Prostate gland (tissue), 2 donors: ENCODE measurements around the gene PCOLCE2. TPM values are rescaled to one million over a fixed set of nuclear protein-coding genes. Genes with fewer than 3 reads are reported as not detected.

Experiments
- DNase-seq: peaks from one replicate; pipeline ENCODE4 v3.0.0-alpha.2; 2019; ENCODE audit warnings: low spot score
- H3K27ac ChIP-seq, 2 donors: fragments of 200-600 bp; sonication (generic); 2 replicates each; pipeline ENCODE4 v1.5.1; 2017 to 2019
- H3K27me3 ChIP-seq: fragments of 200-600 bp; sonication (generic); replicated peaks from 2 replicates; pipeline ENCODE4 v1.5.1; 2019; ENCODE audit not compliant: insufficient read depth
- H3K36me3 ChIP-seq, 2 donors: fragments of 200-600 bp; sonication (generic); 1 replicate in 1 of 2; 2 replicates in 1 of 2; pipeline versions ENCODE4 v1.5.1 to v1.8.1; 2017 to 2019
- H3K4me1 ChIP-seq: fragments of 200-600 bp; sonication (generic); replicated peaks from 2 replicates; pipeline ENCODE4 v1.5.1; 2019
- H3K4me3 ChIP-seq, 2 donors: fragments of 200-600 bp; sonication (generic); 2 replicates each; pipeline ENCODE4 v1.5.1; 2017 to 2019
- H3K9me3 ChIP-seq: fragments of 200-600 bp; sonication (generic); 2 replicates; pipeline ENCODE4 v1.5.1; 2017
- POLR2A ChIP-seq: fragments of 450-650 bp; IDR thresholded peaks from one replicate; pipeline ENCODE4 v1.6.1; 2016; ENCODE audit warnings: antibody characterized with exemption, mild to moderate bottlenecking
- POLR2AphosphoS5 ChIP-seq: sonication (generic); formaldehyde crosslinking; IDR thresholded peaks from one replicate; pipeline ENCODE4 v1.6.1; 2017; ENCODE audit warnings: antibody characterized with exemption
- WGBS: methylation state at CpG from one replicate; pipeline ENCODE4 v1.1.5; 2018; 5-methylcytosine and 5-hydroxymethylcytosine counted together
- intact Hi-C: fragments of 100-400 bp; cut with DNase I; formaldehyde crosslinking; loops from one replicate; pipeline ENCODE4 v1.14.2; 2022
- total RNA-seq, 2 donors: library from RNA; depleted of rRNA; stranded (reverse); fragments of >200 nt; gene quantifications; one replicate each; pipeline ENCODE4 v1.1.0, GENCODE V29; 2016
- TF ChIP-seq, protein P1 (sequence below), 4 experiments: fragments of 200-600 bp in 2 of 4; fragments of 450-650 bp in 2 of 4; sonication (generic) in 2 of 4; IDR thresholded peaks; 1 replicate in 3 of 4; 2 replicates in 1 of 4; pipeline ENCODE4 v1.5.1; 2016 to 2019; ENCODE audit warnings: antibody characterized with exemption in 4 of 4, mild to moderate bottlenecking in 2 of 4, moderate library complexity in 2 of 4

PCOLCE2 gene
- total RNA-seq, 2 donors from 2014 or later: 11.0 to 14.2 TPM

DNA sequence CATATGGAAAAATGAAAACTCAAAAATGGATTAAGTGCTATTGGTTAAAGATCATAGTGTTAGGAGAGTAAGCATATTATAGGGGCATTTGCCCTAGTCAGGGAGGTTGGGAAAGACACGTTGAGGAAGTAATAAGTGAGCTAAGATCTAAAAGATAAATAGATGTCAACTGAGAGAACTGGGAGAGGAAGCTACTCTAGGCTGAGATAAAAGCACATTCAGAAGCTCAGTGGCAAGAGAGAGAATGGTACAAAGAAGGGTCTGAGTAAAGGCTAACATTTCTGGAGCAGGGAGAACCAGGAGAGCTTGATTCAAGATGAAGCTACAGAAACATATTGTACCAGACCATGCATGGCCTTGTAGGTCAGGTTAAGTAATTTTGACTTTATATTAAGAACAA lies 101.2 kb downstream of the PCOLCE2 start:
- Histone ChIP-seq H3K27ac (no peak overlapping the region), H3K4me3 (no peak overlapping the region), H3K36me3 (no peaks in the 10 kb centered on the region), H3K9me3 (no peaks in the 10 kb centered on the region), H3K27me3 (no peaks in the 10 kb centered on the region), H3K4me1 (no peaks in the 10 kb centered on the region)
- no peak for DNase-seq
- TF ChIP-seq, protein P1, sequence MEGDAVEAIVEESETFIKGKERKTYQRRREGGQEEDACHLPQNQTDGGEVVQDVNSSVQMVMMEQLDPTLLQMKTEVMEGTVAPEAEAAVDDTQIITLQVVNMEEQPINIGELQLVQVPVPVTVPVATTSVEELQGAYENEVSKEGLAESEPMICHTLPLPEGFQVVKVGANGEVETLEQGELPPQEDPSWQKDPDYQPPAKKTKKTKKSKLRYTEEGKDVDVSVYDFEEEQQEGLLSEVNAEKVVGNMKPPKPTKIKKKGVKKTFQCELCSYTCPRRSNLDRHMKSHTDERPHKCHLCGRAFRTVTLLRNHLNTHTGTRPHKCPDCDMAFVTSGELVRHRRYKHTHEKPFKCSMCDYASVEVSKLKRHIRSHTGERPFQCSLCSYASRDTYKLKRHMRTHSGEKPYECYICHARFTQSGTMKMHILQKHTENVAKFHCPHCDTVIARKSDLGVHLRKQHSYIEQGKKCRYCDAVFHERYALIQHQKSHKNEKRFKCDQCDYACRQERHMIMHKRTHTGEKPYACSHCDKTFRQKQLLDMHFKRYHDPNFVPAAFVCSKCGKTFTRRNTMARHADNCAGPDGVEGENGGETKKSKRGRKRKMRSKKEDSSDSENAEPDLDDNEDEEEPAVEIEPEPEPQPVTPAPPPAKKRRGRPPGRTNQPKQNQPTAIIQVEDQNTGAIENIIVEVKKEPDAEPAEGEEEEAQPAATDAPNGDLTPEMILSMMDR (IDR thresholded peaks at IDR 0.05): no peak
- TF ChIP-seq POLR2A: no peak
- TF ChIP-seq POLR2AphosphoS5: no peak
- WGBS: 36% methylated on average over 1 of the region's 1 CpG
- intact Hi-C loops: no loop called here

DNA sequence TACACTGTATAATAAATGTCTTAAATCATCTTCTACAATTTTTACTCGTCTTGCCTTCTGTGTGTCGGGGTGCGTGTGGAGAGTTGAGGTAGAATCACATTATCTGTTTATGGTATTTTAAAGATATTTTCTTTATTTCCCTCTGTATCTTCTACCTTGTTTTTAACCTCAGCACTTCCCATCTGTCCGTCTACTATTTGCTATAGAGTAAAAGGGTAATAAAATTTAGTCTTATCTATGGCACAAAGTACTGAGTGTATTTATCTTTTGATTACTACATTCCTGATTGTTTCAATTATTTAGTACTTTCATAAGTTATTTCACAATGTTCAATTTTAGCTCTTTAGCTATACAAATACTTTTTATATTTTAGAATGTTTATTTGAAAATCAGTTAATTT lies 102.9 kb downstream of the PCOLCE2 start:
- TF ChIP-seq POLR2AphosphoS5: no peak
- TF ChIP-seq, protein P1 (IDR thresholded peaks at IDR 0.05): no peak
- Histone ChIP-seq H3K27ac (no peak overlapping the region), H3K4me1 (no peaks in the 10 kb centered on the region), H3K27me3 (no peaks in the 10 kb centered on the region), H3K9me3 (no peaks in the 10 kb centered on the region), H3K4me3 (no peak overlapping the region), H3K36me3 (no peaks in the 10 kb centered on the region)
- intact Hi-C loops: no loop called here
- no peak for DNase-seq
- 73% methylated on average over 4 of the region's 4 CpGs for WGBS

DNA sequence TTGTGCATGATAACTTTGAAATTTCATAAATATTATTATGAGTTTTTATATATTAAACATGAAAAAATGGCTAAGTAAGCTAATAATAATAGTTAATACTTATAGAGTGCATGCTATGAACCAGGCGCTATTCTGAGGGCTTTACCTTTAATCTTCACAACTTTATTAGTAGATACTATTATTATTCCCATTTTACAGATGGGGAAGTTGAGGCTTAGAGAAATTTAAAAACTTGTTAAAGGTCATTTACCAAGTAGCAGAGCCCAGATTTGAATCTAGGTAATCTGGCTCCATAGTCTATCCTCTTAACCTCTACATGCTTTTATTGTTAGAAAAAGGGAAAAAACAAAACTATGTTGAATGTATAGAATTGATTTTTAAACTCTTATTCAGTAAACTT lies 104.7 kb downstream of the PCOLCE2 start:
- Histone ChIP-seq H3K4me1 (no peaks in the 10 kb centered on the region), H3K9me3 (no peaks in the 10 kb centered on the region), H3K27ac (no peak overlapping the region), H3K4me3 (no peak overlapping the region), H3K27me3 (no peaks in the 10 kb centered on the region), H3K36me3 (no peaks in the 10 kb centered on the region)
- TF ChIP-seq POLR2A: no peak
- TF ChIP-seq, protein P1 (IDR thresholded peaks at IDR 0.05): no peak
- no peak for TF ChIP-seq POLR2AphosphoS5
- WGBS: 52% methylated on average over 1 of the region's 1 CpG
- intact Hi-C loops: no loop called here
- no peak for DNase-seq

DNA sequence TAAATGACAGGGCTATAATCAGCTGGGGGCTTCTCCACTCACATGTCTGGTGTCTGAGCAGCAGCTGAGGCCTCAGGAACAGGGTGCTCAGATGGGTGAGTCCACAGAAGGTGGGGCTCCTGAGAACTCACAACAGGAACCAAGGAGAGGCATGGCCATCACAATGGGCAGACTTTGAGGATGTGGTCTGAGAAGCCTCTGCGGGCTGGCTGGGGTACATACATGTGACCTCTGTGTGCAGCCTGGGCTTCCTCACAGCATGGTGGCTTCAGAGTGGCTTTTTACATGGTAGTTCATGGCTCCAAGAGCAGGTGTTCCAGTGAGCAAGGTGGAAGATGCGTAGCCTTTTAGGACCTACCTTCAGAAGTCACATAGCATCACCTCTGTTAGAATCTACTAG lies 106.3 kb downstream of the PCOLCE2 start:
- TF ChIP-seq, protein P1 (IDR thresholded peaks at IDR 0.05): no peak
- TF ChIP-seq POLR2A (no peak), POLR2AphosphoS5 (no peak)
- WGBS: 97% methylated on average over 2 of the region's 2 CpGs
- Histone ChIP-seq H3K27me3 (no peaks in the 10 kb centered on the region), H3K27ac (no peak overlapping the region), H3K9me3 (no peaks in the 10 kb centered on the region), H3K4me1 (no peaks in the 10 kb centered on the region), H3K36me3 (no peaks in the 10 kb centered on the region), H3K4me3 (no peak overlapping the region)
- intact Hi-C loops: no loop called here
- DNase-seq: no peak

DNA sequence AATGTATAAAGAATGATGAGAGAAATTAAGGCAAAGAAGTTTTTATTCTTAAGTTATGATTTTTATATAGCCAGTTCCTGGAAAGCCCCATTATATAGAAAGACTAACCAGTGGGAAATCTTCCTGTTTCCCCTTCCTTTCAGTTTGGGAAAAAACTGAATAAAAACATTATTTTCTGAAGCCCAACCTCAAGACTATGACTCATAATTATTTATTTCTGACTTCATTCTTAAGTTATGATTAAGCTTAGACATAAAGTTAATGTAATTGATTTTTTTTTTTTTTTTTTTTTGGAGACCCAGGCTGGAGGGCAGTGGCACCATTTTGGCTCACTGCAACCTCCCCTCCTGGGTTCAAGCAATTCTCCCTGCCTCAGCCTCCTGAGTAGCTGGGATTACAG lies 109.3 kb downstream of the PCOLCE2 start:
- Histone ChIP-seq H3K9me3 (no peaks in the 10 kb centered on the region), H3K36me3 (no peaks in the 10 kb centered on the region), H3K4me1 (no peaks in the 10 kb centered on the region), H3K4me3 (no peak overlapping the region), H3K27me3 (no peaks in the 10 kb centered on the region), H3K27ac (no peak overlapping the region)
- TF ChIP-seq, protein P1 (IDR thresholded peaks at IDR 0.05): no peak
- TF ChIP-seq POLR2AphosphoS5 (no peak), POLR2A (no peak)
- no peak for DNase-seq
- intact Hi-C loops: no loop called here
